HG03135 (cell line): ENCODE results near the gene PTPRT.

Experiments used
- ATAC-seq: cut with Tn5 transposase; IDR thresholded peaks from one replicate; pipeline ENCODE4 v1.9.1; 2021; ENCODE audit warnings: mild to moderate bottlenecking, moderate library complexity; ENCODE audit not compliant: unreplicated experiment

Gene PTPRT

DNA sequence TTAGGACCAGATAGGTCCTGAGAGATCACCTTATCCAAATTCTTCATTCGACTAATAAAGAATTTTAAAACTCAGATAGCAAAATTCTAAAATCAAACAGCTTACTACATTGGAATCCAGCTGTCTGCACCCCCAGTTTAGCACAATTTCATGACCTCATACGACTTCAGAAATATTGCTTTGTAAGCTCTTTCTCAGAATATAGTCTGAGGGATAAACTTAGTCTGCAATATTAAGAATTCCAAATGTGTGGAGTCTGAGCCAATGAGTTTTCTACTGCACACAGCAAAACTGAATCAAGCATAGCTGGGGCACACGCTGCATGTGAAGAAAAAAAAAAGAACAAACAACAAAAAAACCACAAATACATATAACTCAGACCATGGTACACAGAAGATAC lies 1029.9 kb downstream of the PTPRT start:
- ATAC-seq: no peak

DNA sequence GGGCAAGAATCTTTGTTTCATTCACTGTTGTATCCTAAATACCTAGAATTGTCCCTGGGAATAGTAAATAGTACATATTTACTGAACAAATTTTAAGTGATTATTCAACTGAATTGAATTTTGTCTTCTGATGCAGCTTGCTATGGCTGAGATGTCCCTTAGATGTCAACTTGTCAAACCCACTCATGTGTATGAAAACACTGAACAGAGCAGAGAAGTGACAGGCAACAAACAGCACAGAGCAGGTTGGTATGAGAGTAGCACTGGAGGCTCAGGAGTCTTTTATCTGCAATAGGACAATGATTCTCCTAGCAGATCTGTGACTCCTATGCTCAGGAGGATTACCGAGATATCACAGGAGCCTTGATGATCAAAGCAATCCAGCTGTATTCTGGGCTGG lies 1031.4 kb downstream of the PTPRT start:
- ATAC-seq: no peak

DNA sequence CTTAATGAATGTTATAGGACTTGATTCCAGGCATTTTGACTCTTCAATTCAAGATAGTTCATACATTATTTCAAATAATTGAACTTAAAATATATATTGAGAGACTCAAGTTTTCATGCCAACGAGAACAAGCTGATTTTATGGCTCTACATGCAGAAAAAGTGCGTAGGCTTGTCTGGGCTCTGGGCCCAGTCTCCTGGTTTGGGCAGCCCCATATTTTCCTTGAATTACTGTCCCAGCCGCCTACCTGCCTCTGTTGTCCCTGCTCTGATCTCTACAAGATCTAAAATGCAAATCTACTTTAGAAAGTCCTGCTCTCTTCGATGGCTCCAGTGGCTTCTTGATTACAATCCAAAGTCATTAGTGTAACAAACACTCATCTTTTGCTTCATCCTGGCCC lies 1034.1 kb downstream of the PTPRT start:
- no peak for ATAC-seq

DNA sequence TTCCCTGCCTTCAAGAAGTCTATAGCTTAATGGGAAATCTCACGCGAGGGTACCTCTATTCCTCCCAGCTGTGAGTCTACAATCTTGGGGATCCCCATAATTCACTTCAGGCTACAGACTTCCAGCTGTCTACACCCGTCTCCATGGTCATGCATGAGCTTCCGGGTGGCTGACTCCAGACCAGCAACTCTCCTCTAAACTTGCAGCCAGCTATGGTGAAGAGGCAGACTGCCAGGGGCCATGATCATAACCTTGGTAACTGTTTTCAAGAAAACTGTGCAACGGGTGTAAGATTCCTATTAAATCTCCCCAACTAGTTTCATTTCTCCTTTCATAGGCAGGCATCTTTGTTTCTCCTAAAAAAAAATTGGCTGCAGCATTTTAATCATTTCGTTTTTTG lies 1037.1 kb downstream of the PTPRT start:
- no peak for ATAC-seq

DNA sequence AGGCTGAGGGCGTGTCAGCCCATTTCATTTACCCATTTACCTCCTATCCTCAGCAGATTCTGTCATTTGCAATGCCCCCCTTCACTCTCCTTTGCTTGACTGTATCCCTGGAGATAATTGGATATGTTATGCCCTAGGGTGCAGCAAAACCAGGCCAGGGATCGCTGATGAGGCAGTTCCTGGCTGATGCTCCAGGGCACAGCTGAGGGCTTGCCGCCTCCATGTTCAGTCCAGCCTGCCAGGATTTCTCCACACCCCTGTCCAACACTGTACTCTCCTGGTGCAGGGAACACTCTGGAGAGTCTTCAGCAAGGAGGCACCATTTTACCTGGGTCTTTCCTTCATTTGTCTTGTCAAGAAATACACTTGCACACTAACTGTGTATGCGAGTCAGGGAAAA lies 1039.5 kb downstream of the PTPRT start:
- no peak for ATAC-seq

DNA sequence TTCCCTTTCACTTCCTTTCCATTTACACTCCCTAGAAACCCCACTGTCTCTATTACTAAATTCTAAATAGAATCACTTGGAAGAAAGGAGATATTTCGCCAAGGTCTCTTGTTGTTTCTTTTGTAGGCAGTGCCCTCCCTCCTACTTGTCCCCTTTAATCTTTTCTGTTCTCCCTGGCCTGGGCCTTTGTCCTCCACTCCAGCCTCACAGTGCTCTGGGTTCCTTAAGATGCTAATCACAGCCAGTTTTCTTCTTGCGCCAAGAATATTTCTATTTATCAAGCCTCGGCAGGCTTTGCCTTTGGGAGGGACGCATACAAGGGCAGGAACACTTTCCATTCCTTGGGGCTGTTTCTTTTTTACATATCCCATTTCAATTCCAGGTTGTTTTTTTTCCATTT lies 1051.0 kb downstream of the PTPRT start:
- ATAC-seq: no peak

DNA sequence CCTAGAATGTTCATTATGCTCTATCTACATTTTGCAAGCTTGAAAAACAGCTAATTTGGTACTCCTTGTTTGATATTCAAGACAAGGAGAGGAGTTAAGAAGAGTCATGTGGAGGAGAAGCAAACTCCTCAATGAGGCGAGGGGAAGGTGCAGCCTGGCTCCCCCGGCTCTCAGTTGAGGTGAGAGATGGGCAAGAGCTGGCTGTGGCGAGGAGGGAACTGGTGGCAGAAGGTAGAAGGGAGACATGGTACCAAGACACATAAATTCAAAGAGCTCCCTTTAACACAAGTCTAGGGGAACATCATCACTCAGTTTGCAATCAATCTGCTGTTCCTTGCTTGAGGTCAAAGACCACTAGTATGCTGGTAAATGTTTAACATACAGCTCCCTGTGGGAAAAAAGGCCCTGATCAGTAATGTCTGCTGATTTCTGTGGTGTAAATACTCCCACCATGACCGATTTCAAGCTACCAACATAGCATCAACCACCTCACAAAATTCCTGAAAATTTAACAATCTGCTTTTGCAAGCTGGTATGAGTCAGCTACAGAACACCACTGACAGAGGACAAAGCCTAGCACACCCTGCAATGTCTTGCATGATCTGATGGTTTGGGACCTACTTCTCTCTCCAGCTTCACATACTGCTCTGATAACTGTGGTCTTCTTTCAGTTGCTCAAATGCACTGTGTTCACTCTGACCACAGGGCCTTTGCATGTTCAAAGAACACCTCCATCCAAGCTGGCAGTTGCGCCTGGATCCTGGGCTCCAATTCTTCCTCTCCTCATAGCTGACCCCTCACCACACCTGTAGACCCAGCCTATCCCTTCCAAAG lies 1055.2 kb downstream of the PTPRT start:
- no peak for ATAC-seq

DNA sequence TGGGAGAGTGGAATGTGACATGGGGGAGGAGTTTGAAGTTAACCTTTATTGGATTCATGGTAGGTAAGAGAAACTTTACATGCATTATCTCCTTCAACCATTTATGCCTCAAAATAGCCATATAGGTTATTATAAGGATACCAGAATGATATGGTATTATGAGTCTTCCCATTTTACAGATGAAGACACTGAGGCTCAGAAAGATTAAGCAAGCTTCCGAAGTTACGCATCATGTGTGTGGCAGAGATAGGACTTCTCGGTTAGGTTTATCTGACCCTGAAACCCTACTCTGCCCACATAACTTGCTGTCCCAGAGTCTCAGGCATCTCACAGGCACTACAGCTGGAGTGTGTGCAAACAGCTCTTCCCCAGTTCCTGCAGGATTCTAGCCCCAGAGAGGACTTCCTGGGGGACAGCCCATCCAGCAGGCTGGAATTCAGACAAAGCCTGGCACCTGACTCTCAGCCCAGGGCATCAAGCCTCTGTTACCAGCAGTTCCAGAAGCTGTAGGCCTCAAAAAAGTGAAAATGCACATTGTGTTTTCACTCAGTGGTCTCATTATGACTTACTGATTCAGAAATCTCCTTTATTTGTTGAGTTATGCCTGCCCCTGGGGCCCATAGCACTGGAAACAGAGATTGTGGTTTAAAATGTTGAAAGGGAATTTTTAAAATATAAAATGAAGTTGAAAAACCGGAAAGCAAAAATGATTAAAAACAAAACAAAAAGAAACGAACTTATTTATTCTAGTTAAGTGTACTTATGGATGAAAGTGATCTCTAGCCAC lies 1058.7 kb downstream of the PTPRT start:
- ATAC-seq: no peak

DNA sequence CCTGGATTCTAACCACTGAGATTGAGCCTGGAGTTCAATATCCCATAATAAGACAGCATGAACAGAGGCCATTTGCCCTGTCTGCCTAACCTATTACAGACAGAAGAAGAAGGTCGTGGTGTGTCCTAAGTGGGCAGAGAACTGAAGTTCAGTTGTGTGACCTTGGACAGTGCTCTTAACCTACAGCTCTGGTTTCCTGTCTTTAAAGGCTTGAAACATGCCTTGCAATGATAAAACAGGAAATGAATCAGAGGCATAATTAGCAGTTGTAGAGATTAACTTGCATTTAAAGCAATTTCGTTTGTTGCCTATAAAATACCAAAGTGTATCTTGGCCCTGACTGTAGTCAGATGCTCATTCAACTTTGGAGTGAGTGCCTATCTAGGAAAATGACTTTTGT lies 1064.3 kb downstream of the PTPRT start:
- no peak for ATAC-seq

DNA sequence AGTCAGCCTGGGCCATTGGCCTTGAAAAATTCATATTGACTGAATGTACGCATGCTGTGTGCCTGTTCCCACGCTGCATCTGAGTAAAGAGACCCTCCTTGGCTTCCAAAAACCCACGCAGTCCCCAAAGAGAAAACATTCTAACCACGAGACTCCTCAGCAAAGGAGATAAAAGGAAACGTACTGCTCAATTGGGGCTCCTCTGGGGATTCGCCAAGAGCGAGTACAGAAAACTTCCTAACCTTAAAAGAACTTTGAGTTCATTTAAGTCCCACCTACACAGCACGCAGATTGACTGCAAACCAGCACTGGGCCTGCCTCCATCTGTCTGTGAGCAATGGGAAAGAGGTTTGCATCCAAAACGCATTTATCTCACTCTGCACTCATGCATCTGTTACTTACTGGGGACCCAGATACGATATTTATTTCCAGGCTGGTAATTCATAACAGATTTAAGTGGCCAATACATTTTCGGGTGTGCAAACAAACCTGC lies 1065.7 kb downstream of the PTPRT start:
- no peak for ATAC-seq

DNA sequence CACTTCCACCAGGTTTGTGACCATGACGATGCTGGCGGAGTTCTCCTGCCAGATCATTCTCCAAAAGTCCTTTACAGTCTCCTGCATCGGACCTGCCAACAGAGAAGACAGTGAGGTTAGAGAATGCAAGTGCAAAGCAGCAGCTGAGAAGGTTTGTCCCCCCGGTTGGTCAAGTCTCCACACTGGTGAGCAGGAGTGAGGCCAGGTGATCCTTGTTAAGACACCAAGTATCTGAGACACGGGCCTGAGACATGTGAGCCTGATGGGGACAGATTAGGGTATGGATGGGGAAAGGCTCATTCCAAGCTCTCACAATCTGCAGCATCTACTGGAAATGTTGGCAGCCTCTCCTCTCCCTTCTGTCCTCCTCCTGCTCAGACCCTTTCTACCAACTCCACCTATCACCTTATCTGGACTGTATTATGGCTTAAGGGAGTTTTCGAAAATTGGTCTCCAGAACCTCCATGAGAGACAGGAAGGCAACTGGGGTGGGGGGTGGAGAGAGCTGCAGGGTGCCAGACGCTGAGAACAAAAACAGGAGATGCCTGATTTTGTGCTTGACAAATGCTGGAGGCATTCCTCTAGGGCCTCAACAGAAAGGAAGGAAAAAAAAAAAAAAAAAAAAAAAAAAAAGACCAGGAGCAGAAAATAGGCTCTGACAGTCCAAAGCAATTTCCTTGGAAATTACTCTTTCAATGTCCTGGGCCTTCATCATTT lies 1071.1 kb downstream of the PTPRT start:
- no peak for ATAC-seq

DNA sequence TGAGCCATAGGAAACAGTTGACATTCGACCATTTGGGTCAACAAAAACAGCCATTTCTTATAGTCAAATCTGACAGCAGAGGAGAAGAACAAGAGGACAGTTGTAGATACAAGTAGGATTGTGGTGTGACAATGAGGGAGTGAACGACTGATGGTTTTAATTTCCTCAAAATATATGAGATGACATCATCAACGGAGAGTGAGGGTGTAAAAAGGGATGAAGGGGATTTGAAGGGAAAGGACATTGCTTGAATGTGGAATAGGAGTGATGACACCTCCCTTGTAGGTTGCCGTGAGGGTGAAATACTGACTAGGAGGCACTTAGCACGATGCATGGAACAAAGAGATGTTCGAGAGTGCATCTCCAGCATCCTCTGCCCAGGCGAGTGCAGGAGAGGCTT lies 1071.7 kb downstream of the PTPRT start:
- no peak for ATAC-seq

DNA sequence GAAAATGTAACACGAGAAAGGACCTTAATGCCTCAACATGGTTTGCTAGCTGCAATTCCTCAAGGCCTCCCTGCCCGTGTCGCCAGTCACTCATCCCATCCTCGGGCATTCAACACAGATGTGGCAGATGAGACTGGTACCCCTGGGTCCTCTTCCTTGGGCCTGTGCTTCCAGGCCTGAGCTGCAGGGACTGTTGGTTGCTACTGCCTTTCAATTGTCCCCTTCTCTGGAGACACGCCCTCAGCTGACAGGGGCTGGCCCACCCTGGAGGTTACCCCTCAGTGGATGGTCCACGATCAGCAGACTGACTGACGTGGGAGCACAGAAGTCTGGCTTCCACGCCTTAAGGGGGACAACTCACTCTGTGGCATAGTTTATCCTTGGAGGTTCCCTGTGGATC lies 1076.5 kb downstream of the PTPRT start:
- no peak for ATAC-seq

DNA sequence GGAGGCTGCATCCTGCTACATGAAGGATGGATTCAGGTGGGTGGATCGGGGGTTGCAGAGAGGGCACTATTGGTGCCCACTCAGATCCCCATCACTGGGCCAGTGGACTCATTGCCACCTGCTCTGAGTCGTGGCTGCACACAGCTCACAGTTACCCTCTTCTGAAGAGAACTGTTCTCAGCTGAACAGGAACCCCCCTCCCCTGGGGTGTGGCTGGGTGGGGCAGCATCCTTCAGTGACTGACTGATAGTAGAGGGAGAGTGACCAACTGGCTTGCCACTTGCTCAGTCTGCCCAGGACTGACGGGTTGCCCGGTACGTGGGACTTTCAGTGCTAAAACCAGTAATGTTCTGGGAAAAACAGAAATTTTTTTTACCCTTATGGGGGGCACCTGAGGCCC lies 1077.5 kb downstream of the PTPRT start:
- ATAC-seq: no peak

DNA sequence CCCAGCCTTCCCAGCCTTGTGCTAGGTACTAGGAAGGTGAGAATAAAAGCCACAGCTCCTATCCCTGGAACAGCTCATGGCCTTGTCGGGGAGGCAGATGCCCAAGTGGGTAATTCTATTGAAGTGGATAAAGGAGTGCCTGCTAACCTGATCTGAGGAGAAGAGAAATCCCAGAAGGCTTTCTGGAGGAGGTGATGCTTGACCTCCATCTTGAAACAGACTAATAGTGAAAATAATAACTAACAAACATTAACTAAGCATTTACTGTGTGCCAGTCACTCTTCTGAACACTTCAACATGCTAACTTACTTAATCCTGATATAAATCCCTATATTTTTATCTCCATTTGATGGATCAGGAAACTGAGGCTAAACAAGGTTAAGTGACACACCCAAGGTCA lies 1078.4 kb downstream of the PTPRT start:
- no peak for ATAC-seq

DNA sequence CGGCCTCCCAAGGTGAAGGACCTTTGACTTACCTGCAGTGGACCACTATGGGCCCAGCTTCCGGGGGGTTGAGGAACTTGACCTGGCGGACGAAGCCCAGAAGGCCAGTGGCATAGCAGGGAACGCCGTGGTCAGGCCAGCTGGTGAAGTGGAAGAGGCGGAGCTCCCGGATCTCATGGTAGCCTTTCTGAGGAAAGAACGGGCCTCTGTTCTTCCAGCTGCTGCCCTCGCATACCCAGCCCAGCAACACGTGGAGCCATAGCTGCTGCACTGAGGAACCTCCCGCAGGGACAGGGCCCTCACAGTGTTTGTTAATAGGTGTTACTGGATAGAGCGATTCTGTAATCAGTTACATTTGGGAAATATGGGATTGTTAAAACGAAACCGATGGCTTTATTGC lies 1079.4 kb downstream of the PTPRT start:
- no peak for ATAC-seq

DNA sequence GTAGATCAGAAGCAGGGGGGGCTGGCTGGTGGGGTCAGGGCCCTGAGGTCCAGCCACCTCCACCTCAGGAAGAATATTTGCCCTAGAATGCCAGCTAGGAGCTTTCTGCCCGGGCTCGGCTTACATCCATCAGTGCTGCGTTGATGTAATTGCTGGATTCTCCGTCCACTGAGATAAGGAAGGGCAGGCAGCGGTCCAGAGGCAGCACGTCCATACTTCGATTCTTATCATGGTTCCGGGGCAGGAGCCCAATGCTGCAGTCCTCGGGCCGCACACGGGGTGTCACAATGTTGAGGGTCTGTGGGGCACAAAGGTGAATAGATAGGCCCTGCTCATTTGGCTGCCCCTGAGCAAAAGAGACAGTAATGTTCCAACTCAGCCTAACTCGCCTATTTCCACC lies 1087.7 kb downstream of the PTPRT start:
- ATAC-seq: no peak

DNA sequence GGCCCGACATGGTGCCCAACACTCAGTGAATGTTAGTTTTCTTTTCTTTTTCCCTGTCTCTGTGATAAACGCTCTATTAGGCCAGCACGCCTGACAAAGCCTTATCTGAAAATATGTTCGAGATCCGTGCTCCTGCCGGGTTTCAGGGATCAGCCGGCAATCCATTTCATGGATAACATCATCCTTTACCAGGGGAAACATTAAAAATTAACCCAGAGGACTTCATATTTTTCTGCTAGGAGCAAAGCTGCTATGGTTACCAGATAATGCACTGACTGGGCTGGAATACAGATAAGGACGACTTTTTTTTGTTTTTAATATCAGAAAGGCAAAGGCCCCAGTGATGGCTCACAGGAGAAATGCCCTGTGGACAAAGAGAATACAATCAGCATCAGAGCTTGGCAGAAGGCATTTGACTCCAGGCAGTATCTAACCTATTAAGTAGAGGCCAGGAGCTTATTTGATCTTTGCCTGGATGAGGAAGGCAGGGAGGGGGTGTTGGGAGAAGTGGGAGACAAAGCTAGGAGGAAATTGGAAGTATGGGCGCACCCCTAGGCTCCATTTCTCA lies 1089.5 kb downstream of the PTPRT start:
- ATAC-seq: no peak

DNA sequence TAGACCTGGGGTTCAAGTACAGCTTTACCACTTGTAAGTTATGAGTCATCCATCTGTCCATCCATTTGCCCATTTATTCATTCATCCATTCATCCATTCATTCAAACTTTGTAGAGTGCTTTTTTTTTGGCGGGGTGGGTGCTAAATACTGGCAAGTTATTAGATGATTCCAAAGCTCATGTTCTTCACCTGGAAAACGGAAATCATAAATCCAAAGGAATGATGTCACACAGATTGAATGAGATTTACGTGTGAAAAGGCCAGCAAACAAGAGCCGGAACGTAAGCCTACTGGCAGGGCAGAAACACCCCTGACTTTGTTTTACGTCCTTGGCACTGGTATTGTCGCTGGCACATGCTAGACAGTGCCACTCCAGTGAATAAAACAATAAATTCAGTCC lies 1090.6 kb downstream of the PTPRT start:
- ATAC-seq: no peak

DNA sequence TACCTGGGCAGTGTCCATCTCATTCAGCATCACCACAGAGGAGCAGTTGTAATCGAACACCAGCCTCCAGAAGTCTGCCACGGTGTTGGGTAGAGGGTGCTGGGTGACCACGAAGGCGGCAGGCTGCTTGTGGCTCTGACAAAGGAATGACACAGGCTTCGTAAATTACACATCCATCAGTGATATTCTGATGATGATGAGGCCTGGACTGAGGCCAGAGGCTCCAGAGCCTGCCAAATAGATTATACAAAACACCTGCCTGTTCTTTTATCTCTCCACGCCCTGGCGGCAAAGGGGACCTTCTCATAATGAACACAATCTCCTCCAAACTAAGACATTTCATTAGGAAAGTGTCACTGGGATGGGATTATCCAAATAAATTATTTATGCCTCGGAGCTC lies 1091.3 kb downstream of the PTPRT start:
- no peak for ATAC-seq

DNA sequence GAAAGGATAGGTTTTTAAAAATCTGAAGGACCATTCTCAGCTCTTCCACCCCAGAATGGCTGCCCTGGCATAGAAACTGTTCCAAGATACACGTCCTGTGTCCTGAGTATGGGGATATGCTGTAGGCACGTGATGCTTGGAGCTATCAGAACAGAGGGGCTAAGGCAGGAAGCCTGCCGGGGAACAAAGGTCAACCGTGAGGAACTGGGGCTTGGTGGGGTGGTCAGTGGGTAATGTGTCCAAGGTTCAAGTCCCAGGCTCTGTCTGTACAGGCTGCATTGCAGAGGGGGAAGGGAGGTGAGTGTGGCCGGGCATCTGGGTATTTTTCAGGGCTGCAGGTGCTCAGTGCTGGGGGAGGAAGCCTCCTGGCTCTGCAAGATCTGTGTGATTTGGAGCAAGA lies 1092.0 kb downstream of the PTPRT start:
- no peak for ATAC-seq
